WI38 (cell line): ENCODE measurements around the gene MRPL11.

Experiments
- H3K4me3 ChIP-seq: 2 replicates; pipeline ENCODE4 v1.5.1; 2011; ENCODE audit warnings: low read depth, mild to moderate bottlenecking, control low read depth, low read length
- CTCF ChIP-seq: IDR thresholded peaks from 2 replicates; pipeline ENCODE4 v1.5.1; 2012; ENCODE audit warnings: low read depth, mild to moderate bottlenecking, control low read depth, low read length

The MRPL11 gene

GRCh38 chr11:66438504-66439466, at the start of gene MRPL11:
TSS of gene MRPL11 (minus strand) at chr11:66438848. CDS start at chr11:66438754, 94 bp downstream.
- H3K4me3 ChIP-seq, result peak within 1 kb of the TSS; percentile 87

GRCh38 chr11:66484806-66485380, 46.2 kb upstream of the MRPL11 start:
- no peak overlapping the region for H3K4me3 ChIP-seq
- no peak for TF ChIP-seq CTCF

More at GRCh38 chr11:66438504-66439466, at the start of gene MRPL11:
- TF ChIP-seq CTCF, result peak; percentile 51

GRCh38 chr11:66480117-66480938, 41.7 kb upstream of the MRPL11 start, which contains the start of gene DPP3:
TSS of gene DPP3 (plus strand) at chr11:66480434. CDS start at chr11:66482201, 1,767 bp downstream.
- peak within 1 kb of the TSS; percentile 89 for H3K4me3 ChIP-seq
- TF ChIP-seq CTCF, result no peak

- no peak for TF ChIP-seq CTCF
- peak overlapping the region; percentile 89 for H3K4me3 ChIP-seq
Observed at GRCh38 chr11:66479394-66480116, 40.9 kb upstream of the MRPL11 start.

- H3K4me3 ChIP-seq, result peak overlapping the region; percentile 89
- TF ChIP-seq CTCF, result peak; percentile 74
Observed at GRCh38 chr11:66478729-66479393, 40.2 kb upstream of the MRPL11 start.
